ENCODE data around the gene CRNKL1.

Gene CRNKL1

GRCh38 chr20:20085071-20085470 is 32.8 kb upstream of the CRNKL1 start:
- TF ChIP-seq EZH2 (IDR thresholded peaks at IDR 0.05; ENCODE audit: borderline replicate concordance, low read length): no peak
- no peak for TF ChIP-seq CTCF (IDR thresholded peaks at IDR 0.05; ENCODE audit: low read length)

DNA sequence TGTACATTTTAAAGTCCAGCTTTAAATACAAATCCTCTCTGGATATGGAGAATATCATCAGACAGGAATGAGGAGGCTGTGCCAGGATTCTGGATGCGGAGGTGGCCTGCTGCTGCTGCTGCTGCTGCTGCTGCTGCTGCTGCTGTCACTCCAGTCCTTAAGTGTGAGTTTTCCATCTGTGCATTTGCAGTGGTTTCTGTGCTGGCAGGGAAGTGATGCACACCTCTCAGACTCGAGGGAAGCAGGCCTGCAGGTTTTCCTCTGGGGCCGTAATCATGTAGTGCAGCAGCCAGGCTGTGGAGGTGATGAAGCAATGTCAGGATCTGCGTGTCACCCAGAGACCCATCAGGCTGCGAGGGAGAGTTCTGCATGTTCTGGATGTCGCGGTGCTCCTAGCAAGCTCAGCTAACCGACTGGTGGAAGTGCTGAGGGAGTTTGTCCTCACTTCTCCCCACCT is 32.1 kb upstream of the CRNKL1 start:
- no peaks in the 10 kb centered on the region for H4K20me1 ChIP-seq (ENCODE audit: insufficient read depth, low read length)

More at GRCh38 chr20:20085071-20085470, 32.8 kb upstream of the CRNKL1 start:
- H3K36me3 ChIP-seq (ENCODE audit: insufficient read depth, low read length): no peaks in the 10 kb centered on the region
- H3K9me2 ChIP-seq (ENCODE audit: low read depth, low read length): no peaks in the 10 kb centered on the region
- H3K27me3 ChIP-seq (ENCODE audit: insufficient read depth, low read length): no peaks in the 10 kb centered on the region; the same call in 1 of the 2 replicates
- H4K20me1 ChIP-seq (ENCODE audit: insufficient read depth, low read length): no peaks in the 10 kb centered on the region
- no peak overlapping the region for H3K4me2 ChIP-seq (ENCODE audit: low read length)
- no peaks in the 10 kb centered on the region for H3K4me1 ChIP-seq (ENCODE audit: insufficient read depth, low read length, severe bottlenecking)
- no peaks in the 10 kb centered on the region for H3F3A ChIP-seq (ENCODE audit: insufficient read depth, low read length)
- no peak overlapping the region for H3K27ac ChIP-seq (ENCODE audit: low read depth, low read length, poor library complexity, severe bottlenecking)
- H3K4me3 ChIP-seq (ENCODE audit: low read depth, low read length, poor library complexity, severe bottlenecking): no peak overlapping the region
- no peak overlapping the region for H3K9ac ChIP-seq (ENCODE audit: low read length)
- no peaks in the 10 kb centered on the region for H3K79me2 ChIP-seq (ENCODE audit: insufficient read depth, low read length)
- no peaks in the 10 kb centered on the region for H3K9me3 ChIP-seq (ENCODE audit: low read length)
- no peak overlapping the region for H2AFZ ChIP-seq (ENCODE audit: low read length)

DNA sequence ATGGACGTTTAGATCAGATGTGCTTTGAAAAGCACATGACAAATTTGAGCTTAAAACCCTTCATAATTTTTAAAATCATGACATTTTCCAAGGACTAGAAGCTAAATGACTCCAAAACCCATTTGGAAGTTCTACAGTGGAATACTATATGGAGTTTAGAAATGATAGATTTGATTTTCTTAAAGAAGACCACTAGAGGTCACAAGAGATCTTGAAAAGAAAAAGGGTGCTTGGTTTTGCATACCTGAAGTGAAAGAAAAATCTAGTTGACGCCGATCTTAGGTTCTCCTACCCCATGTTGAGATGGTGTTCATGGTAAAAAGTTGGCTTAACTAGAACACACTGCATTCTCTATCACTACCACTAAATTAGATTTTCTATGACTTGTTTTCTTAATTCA is 31.5 kb upstream of the CRNKL1 start:
- Histone ChIP-seq H3K79me2 (ENCODE audit: insufficient read depth, low read length) (no peaks in the 10 kb centered on the region), H3K4me3 (ENCODE audit: low read depth, low read length, poor library complexity, severe bottlenecking) (no peak overlapping the region), H3K9me2 (ENCODE audit: low read depth, low read length) (no peaks in the 10 kb centered on the region), H3F3A (ENCODE audit: insufficient read depth, low read length) (no peaks in the 10 kb centered on the region), H4K20me1 (ENCODE audit: insufficient read depth, low read length) (no peaks in the 10 kb centered on the region), H3K4me2 (ENCODE audit: low read length) (no peak overlapping the region), H2AFZ (ENCODE audit: low read length) (no peak overlapping the region), H3K27me3 (ENCODE audit: insufficient read depth, low read length) (no peaks in the 10 kb centered on the region; the same call in 1 of the 2 replicates), H3K9ac (ENCODE audit: low read length) (no peak overlapping the region), H3K4me1 (ENCODE audit: insufficient read depth, low read length, severe bottlenecking) (no peaks in the 10 kb centered on the region), H3K9me3 (ENCODE audit: low read length) (no peaks in the 10 kb centered on the region), H3K36me3 (ENCODE audit: insufficient read depth, low read length) (no peaks in the 10 kb centered on the region), H3K27ac (ENCODE audit: low read depth, low read length, poor library complexity, severe bottlenecking) (no peak overlapping the region)
- TF ChIP-seq CTCF (IDR thresholded peaks at IDR 0.05; ENCODE audit: low read length) (peak; percentile 60), EZH2 (IDR thresholded peaks at IDR 0.05; ENCODE audit: borderline replicate concordance, low read length) (no peak)

More for the DNA sequence above, 32.1 kb upstream of the CRNKL1 start:
- Histone ChIP-seq H3K27ac (ENCODE audit: low read depth, low read length, poor library complexity, severe bottlenecking) (no peak overlapping the region), H3K79me2 (ENCODE audit: insufficient read depth, low read length) (no peaks in the 10 kb centered on the region), H3K27me3 (ENCODE audit: insufficient read depth, low read length) (no peaks in the 10 kb centered on the region; the same call in 1 of the 2 replicates), H3K4me3 (ENCODE audit: low read depth, low read length, poor library complexity, severe bottlenecking) (no peak overlapping the region), H3K9ac (ENCODE audit: low read length) (no peak overlapping the region), H3F3A (ENCODE audit: insufficient read depth, low read length) (no peaks in the 10 kb centered on the region), H3K4me2 (ENCODE audit: low read length) (no peak overlapping the region), H3K9me2 (ENCODE audit: low read depth, low read length) (no peaks in the 10 kb centered on the region), H2AFZ (ENCODE audit: low read length) (no peak overlapping the region), H3K36me3 (ENCODE audit: insufficient read depth, low read length) (no peaks in the 10 kb centered on the region), H3K4me1 (ENCODE audit: insufficient read depth, low read length, severe bottlenecking) (no peaks in the 10 kb centered on the region), H3K9me3 (ENCODE audit: low read length) (no peaks in the 10 kb centered on the region)
- TF ChIP-seq EZH2 (IDR thresholded peaks at IDR 0.05; ENCODE audit: borderline replicate concordance, low read length) (no peak), CTCF (IDR thresholded peaks at IDR 0.05; ENCODE audit: low read length) (no peak)

Measured in OCI-LY1 (cell line).